Measurements from ENCODE around the gene ANKDD1A.

Gene ANKDD1A

GRCh38 chr15:64923546-64923945, 11.8 kb downstream of the ANKDD1A start:
- DNase-seq (ENCODE audit: low read depth in 2 of 2), result no peak

GRCh38 chr15:64925335-64926330, 13.9 kb downstream of the ANKDD1A start:
- no peak for DNase-seq (ENCODE audit: low read depth in 2 of 2)

GRCh38 chr15:64926661-64927060, 15.0 kb downstream of the ANKDD1A start:
- DNase-seq (ENCODE audit: low read depth in 2 of 2), result no peak

- DNase-seq (ENCODE audit: low read depth in 2 of 2), result no peak
Measured at GRCh38 chr15:64928626-64929220, 17.0 kb downstream of the ANKDD1A start.

- DNase-seq (ENCODE audit: low read depth in 2 of 2), result no peak
Measured at GRCh38 chr15:64930019-64930652, 18.4 kb downstream of the ANKDD1A start.

- DNase-seq (ENCODE audit: low read depth in 2 of 2), result no peak
Measured at GRCh38 chr15:64930778-64931371, 19.2 kb downstream of the ANKDD1A start.

- DNase-seq (ENCODE audit: low read depth in 2 of 2), result no peak
Measured at GRCh38 chr15:64931381-64931780, 19.7 kb downstream of the ANKDD1A start.

- DNase-seq (ENCODE audit: low read depth in 2 of 2), result no peak
Measured at GRCh38 chr15:64934023-64934422, 22.3 kb downstream of the ANKDD1A start.

GRCh38 chr15:64938192-64938591, 26.5 kb downstream of the ANKDD1A start:
- DNase-seq (ENCODE audit: low read depth in 2 of 2), result no peak

- no peak for DNase-seq (ENCODE audit: low read depth in 2 of 2)
Measured at GRCh38 chr15:64942356-64942755, 30.7 kb downstream of the ANKDD1A start.

- no peak for DNase-seq (ENCODE audit: low read depth in 2 of 2)
Measured at GRCh38 chr15:64943512-64944225, 32.0 kb downstream of the ANKDD1A start.

- DNase-seq (ENCODE audit: low read depth in 2 of 2), result no peak
Measured at GRCh38 chr15:64944961-64945360, 33.3 kb downstream of the ANKDD1A start.

- DNase-seq (ENCODE audit: low read depth in 2 of 2), result no peak
Measured at GRCh38 chr15:64947211-64947610, 35.5 kb downstream of the ANKDD1A start.

GRCh38 chr15:64948916-64949315, 37.2 kb downstream of the ANKDD1A start:
- no peak for DNase-seq (ENCODE audit: low read depth in 2 of 2)

- no peak for DNase-seq (ENCODE audit: low read depth in 2 of 2)
Measured at GRCh38 chr15:64949383-64950186, 37.9 kb downstream of the ANKDD1A start.

- DNase-seq (ENCODE audit: low read depth in 2 of 2), result no peak
Measured at GRCh38 chr15:64950888-64951287, 39.2 kb downstream of the ANKDD1A start.

GRCh38 chr15:64951777-64952418, 40.2 kb downstream of the ANKDD1A start:
- no peak for DNase-seq (ENCODE audit: low read depth in 2 of 2)

- DNase-seq (ENCODE audit: low read depth in 2 of 2), result no peak
Measured at GRCh38 chr15:64954395-64954794, 42.7 kb downstream of the ANKDD1A start.

GRCh38 chr15:64959128-64959527, 47.4 kb downstream of the ANKDD1A start:
- no peak for DNase-seq (ENCODE audit: low read depth in 2 of 2)

GRCh38 chr15:64960153-64960552, 48.5 kb downstream of the ANKDD1A start:
- no peak for DNase-seq (ENCODE audit: low read depth in 2 of 2)

Data from stimulated activated CD4-positive, alpha-beta T cell treated with anti-CD3 and anti-CD28 coated beads, Interleukin-15, amount 100 ng/mL, for 48 hours (primary cell).